GM12892 (cell line): ENCODE results near the gene AP4E1.

Experiments used
- POLR2A ChIP-seq: IDR thresholded peaks from 2 replicates; pipeline ENCODE4 v1.6.1; 2011; ENCODE audit warnings: low read depth, low read length, control low read depth
- POLR2AphosphoS5 ChIP-seq: IDR thresholded peaks from 2 replicates; pipeline ENCODE4 v1.6.1; 2011; ENCODE audit warnings: low read depth, low read length, control low read depth
- TAF1 ChIP-seq: IDR thresholded peaks from 2 replicates; pipeline ENCODE4 v1.6.1; 2011; ENCODE audit warnings: low read depth, mild to moderate bottlenecking, control low read depth, low read length, borderline replicate concordance

DNA sequence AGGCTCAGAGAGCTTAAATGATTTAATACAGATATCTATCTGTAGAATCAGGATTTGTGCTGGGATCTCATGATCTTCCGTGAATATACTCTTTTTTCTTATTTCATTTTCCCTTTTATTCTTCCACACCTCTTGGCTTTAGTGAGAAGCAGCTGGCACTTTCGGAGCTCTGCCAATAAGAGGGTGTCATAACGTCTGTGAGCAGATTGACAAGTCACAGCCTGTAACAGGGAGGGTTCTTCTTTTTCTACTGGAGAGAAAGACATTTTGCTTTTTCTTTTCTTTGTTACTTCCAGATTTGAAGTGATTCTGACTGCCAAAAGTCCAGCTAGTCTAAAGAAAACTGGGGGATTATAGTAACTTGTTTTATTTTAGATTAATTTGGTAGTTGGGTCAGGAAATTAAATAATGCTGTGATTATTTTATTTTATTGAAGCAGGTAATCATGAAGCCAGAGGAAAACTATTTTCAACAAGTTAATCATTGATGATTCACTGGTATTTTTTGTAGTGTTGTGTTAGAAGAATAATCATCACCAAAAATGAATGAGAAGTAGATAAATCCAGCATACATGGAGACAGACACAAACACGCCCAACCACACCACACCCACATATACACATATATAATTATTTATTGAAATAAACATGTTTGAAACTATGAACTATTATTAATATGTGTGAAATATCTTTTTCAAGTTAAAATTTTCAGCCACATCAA lies 116.4 kb downstream of the AP4E1 start:
- no peak for TF ChIP-seq POLR2AphosphoS5
- no peak for TF ChIP-seq TAF1
- TF ChIP-seq POLR2A, result no peak
